K562 (cell line): ENCODE results near the gene CASTOR1. TPM values are rescaled to one million over a fixed set of nuclear protein-coding genes. Genes with fewer than 3 reads are reported as not detected.

Source experiments
- ATAC-seq: fragments of 200-7000 bp; cut with Tn5 transposase; 3 replicates; pipeline ENCODE4 v1.9.1; 2020; ENCODE audit warnings: moderate library complexity
- BruUV-seq: library from RNA; stranded (reverse); fragments of 400-500 nt; replicated peaks from 2 replicates; lab custom pipeline; 2021; lab: Mats Ljungman, UMichigan
- CTCF ChIA-PET: fragments of 300-600 bp; formaldehyde crosslinking; extraction: SDS; loops from one replicate; lab custom pipeline; 2021; ENCODE audit warnings: low intra/inter-chr PET ratio; lab: Yijun Ruan, JAX
- POLR2A ChIA-PET: fragments of 300-600, 350-650 bp; sonication (Branson Sonifier 250); formaldehyde crosslinking; extraction: SDS; loops from one replicate; lab custom pipeline; 2021; ENCODE audit warnings: antibody characterized with exemption, inconsistent platforms; lab: Yijun Ruan, JAX
- DNase-seq, 4 experiments: peaks; one replicate each; pipeline versions ENCODE4 v3.0.0 to v3.0.0-alpha.2; 2011 to 2018; ENCODE audit warnings: low spot score in 3 of 4, mixed read lengths in 3 of 4; ENCODE audit errors: extremely low read depth in 1 of 4
- FAIRE-seq: peaks from 2 replicates; lab custom pipeline; 2011; peaks lifted over from hg19 to GRCh38; lab: Jason Lieb, UNC
- H2AFZ ChIP-seq: 2 replicates; pipeline ENCODE4 v1.6.0; 2011; ENCODE audit warnings: low read depth, low read length, control low read depth, inconsistent platforms
- H3K27ac ChIP-seq: fragments of 200-600 bp; 3 replicates; pipeline ENCODE4 v1.8.0; 2011; ENCODE audit warnings: low read depth, mild to moderate bottlenecking, control low read depth, inconsistent platforms, low read length, moderate library complexity, mixed read lengths; ENCODE audit errors: extremely low read depth
- H3K27me3 ChIP-seq, 2 experiments: fragments of 300-600 bp in 1 of 2; 2 replicates in 1 of 2; 3 replicates in 1 of 2; pipeline versions ENCODE4 v1.6.0 to v1.8.0; 2011; ENCODE audit warnings: inconsistent platforms in 2 of 2, low read length in 2 of 2, mild to moderate bottlenecking in 1 of 2, mixed read lengths in 1 of 2, moderate library complexity in 1 of 2; ENCODE audit not compliant: control insufficient read depth in 2 of 2, insufficient read depth in 2 of 2
- H3K36me3 ChIP-seq: fragments of 300-600 bp; 3 replicates; pipeline ENCODE4 v1.8.0; 2011; ENCODE audit warnings: mild to moderate bottlenecking, low read length, inconsistent platforms; ENCODE audit not compliant: control insufficient read depth, insufficient read depth
- H3K4me1 ChIP-seq, 2 experiments: fragments of 200-600 bp in 1 of 2; replicated peaks in 1 of 2; 2 replicates in 1 of 2; 3 replicates in 1 of 2; pipeline versions ENCODE4 v1.5.1 to v1.8.0; 2011; ENCODE audit warnings: inconsistent platforms in 2 of 2, low read length in 2 of 2, mild to moderate bottlenecking in 1 of 2, mixed read lengths in 1 of 2, moderate library complexity in 1 of 2; ENCODE audit not compliant: control insufficient read depth in 2 of 2, insufficient read depth in 2 of 2
- H3K4me2 ChIP-seq: 2 replicates; pipeline ENCODE4 v1.6.1; 2011; ENCODE audit warnings: low read length, control low read depth, inconsistent platforms, mixed read lengths; ENCODE audit not compliant: insufficient read depth
- H3K4me3 ChIP-seq: fragments of 200-600 bp; sonication (generic), shearing (Covaris generic); 2 replicates; pipeline ENCODE4 v1.5.1; 2016; ENCODE audit warnings: control low read depth, inconsistent platforms
- H3K79me2 ChIP-seq: fragments of 200-600 bp; 3 replicates; pipeline ENCODE4 v1.8.0; 2011; ENCODE audit warnings: low read length, inconsistent platforms; ENCODE audit not compliant: control insufficient read depth, insufficient read depth
- H3K9ac ChIP-seq, 2 experiments: 2 replicates each; pipeline versions ENCODE4 v1.6.0 to v1.6.1; 2011; ENCODE audit warnings: low read depth in 2 of 2, low read length in 2 of 2, control low read depth in 1 of 2, inconsistent platforms in 1 of 2, mild to moderate bottlenecking in 1 of 2, mixed read lengths in 1 of 2; ENCODE audit not compliant: insufficient read depth in 1 of 2
- H3K9me1 ChIP-seq: one replicate; pipeline ENCODE4 v1.6.0; 2011; ENCODE audit warnings: inconsistent platforms, mild to moderate bottlenecking, low read length, moderate library complexity; ENCODE audit not compliant: control insufficient read depth, insufficient read depth
- H3K9me3 ChIP-seq: replicated peaks from 2 replicates; pipeline ENCODE4 v1.5.1; 2011; ENCODE audit warnings: low read depth, low read length, inconsistent platforms; ENCODE audit not compliant: control insufficient read depth, insufficient read depth
- H4K20me1 ChIP-seq: replicated peaks from 2 replicates; pipeline ENCODE4 v1.6.1; 2011; ENCODE audit warnings: low read length, inconsistent platforms, mixed read lengths; ENCODE audit not compliant: control insufficient read depth, insufficient read depth
- GTF3C2 ChIP-seq: IDR thresholded peaks from 3 replicates; pipeline ENCODE4 v1.6.1; 2011; ENCODE audit warnings: borderline replicate concordance, mild to moderate bottlenecking, moderate library complexity; ENCODE audit not compliant: insufficient read length; ENCODE audit errors: extremely low read depth
- OTX1 ChIP-seq: fragments of 450-650 bp; formaldehyde crosslinking; IDR thresholded peaks from 2 replicates; pipeline ENCODE4 v1.4.0; 2022; ENCODE audit warnings: mild to moderate bottlenecking
- TAF1 ChIP-seq: IDR thresholded peaks from 2 replicates; pipeline ENCODE4 v1.6.1; 2011; ENCODE audit warnings: mild to moderate bottlenecking, low read length, moderate library complexity; ENCODE audit not compliant: insufficient read depth, control insufficient read depth, severe bottlenecking; ENCODE audit errors: extremely low read depth
- ZNF143 ChIP-seq: sonication (generic); formaldehyde crosslinking; IDR thresholded peaks from 2 replicates; pipeline ENCODE4 v1.9.0; 2022; ENCODE audit warnings: mild to moderate bottlenecking, missing genetic modification reagents
- WGBS: fragments of 100-300 bp; shearing (Covaris generic); methylation state at CpG from one replicate; pipeline ENCODE4 v1.1.6; 2016; ENCODE audit warnings: low coverage, mixed read lengths; ENCODE audit not compliant: insufficient coverage; ENCODE audit errors: missing lambda C conversion rate; 5-methylcytosine and 5-hydroxymethylcytosine counted together
- in situ Hi-C: fragments of 300-500 bp; cut with MboI; formaldehyde crosslinking; loops from 4 replicates; pipeline ENCODE4 v1.15.0; 2018; ENCODE audit warnings: inconsistent platforms, mixed read lengths
- intact Hi-C: fragments of 100-400 bp; cut with micrococcal nuclease; formaldehyde crosslinking; loops from 2 replicates; pipeline ENCODE4 v1.14.2; 2022
- polyA plus RNA-seq, 8 experiments: library from polyadenylated mRNA; depleted of rRNA in 4 of 8; stranded (reverse) in 5 of 8; unstranded in 3 of 8; fragments of >200 nt; fragmentation: Nextera tagmentation in 2 of 8; fragmentation: Illumina TruSeq in 1 of 8; extraction: Ambion mirVana in 2 of 8; extraction: Trizol in 1 of 8; gene quantifications; 2 replicates each; pipeline versions ENCODE4 v1.2.1 to v1.2.3, GENCODE V29; 2011 to 2014; ENCODE audit warnings: inconsistent platforms in 1 of 8, missing spikeins in 1 of 8
- total RNA-seq, 7 experiments: library from RNA; depleted of rRNA in 6 of 7; stranded (reverse); fragments of >200 nt in 6 of 7; fragmentation: Illumina TruSeq in 2 of 7; extraction: Trizol in 2 of 7; gene quantifications; 2 replicates each; pipeline versions ENCODE4 v1.2.1 to v1.2.3, GENCODE V29; 2011 to 2021; ENCODE audit warnings: low replicate concordance in 1 of 7

Gene CASTOR1
- total and polyA plus RNA-seq, 9 of the 15 experiments (the other 6 are each of a cell fraction or from before 2014, with no cell fraction given) = 0.35 to 2.6 (median 1.1) TPM

GRCh38 chr22:30309951-30310741, 20.8 kb upstream of the CASTOR1 start:
- WGBS = 61% methylated on average over 7 of the region's 7 CpGs
- FAIRE-seq (no peak), ATAC-seq (no peak; the same call in 2 of the 3 replicates), DNase-seq (no peak)
- H3K79me2 ChIP-seq = peaks cover 10% of the 10 kb centered on the region
- no peak for TF ChIP-seq GTF3C2
- TF ChIP-seq TAF1 = no peak
- no peak for TF ChIP-seq ZNF143 (CRISPR knock-in tag)
- TF ChIP-seq OTX1 (CRISPR knock-in tag) = no peak
- no peaks in the 10 kb centered on the region; the same call in 1 of the 2 replicates for H4K20me1 ChIP-seq
- H3K4me2 ChIP-seq = no peak overlapping the region; the same call in 1 of the 2 replicates
- no peak overlapping the region for H3K4me3 ChIP-seq
- in situ Hi-C loops = no loop called here
- H3K27me3 ChIP-seq = no peaks in the 10 kb centered on the region
- no peaks in the 10 kb centered on the region for H3K9me3 ChIP-seq
- H2AFZ ChIP-seq = no peak overlapping the region
- no peaks in the 10 kb centered on the region for H3K36me3 ChIP-seq
- no peak overlapping the region for H3K27ac ChIP-seq
- intact Hi-C loops = no loop called here
- POLR2A ChIA-PET = interaction anchor here (0.6 to 1.6 kb wide), 3 partner anchors 15 to 103 kb away, joined by 3 to 4 read pairs (median 4); no protein-coding TSS in a partner anchor
- H3K9me1 ChIP-seq = no peaks in the 10 kb centered on the region
- H3K4me1 ChIP-seq = peaks cover 10 to 46% of the 10 kb centered on the region in 2 experiments
- no TSS peak for BruUV-seq
- CTCF ChIA-PET = no interaction called here
- no peak overlapping the region for H3K9ac ChIP-seq
